ENCODE results near the gene RPS21.

The RPS21 gene

GRCh38 chr20:62353289-62354030 is 33.4 kb upstream of the RPS21 start:
- in situ Hi-C loops (cut with HindIII; ENCODE audit: low sequenced_read_pairs) = no loop called here

- in situ Hi-C loops (cut with HindIII; ENCODE audit: low sequenced_read_pairs) = no loop called here
Observed at GRCh38 chr20:62354031-62354808, 32.7 kb upstream of the RPS21 start.

GRCh38 chr20:62354811-62355341 is 32.0 kb upstream of the RPS21 start:
- in situ Hi-C loops (cut with HindIII; ENCODE audit: low sequenced_read_pairs) = no loop called here

GRCh38 chr20:62355516-62355877 is 31.4 kb upstream of the RPS21 start:
- in situ Hi-C loops (cut with HindIII; ENCODE audit: low sequenced_read_pairs) = no loop called here

- in situ Hi-C loops (cut with HindIII; ENCODE audit: low sequenced_read_pairs) = no loop called here
Observed at GRCh38 chr20:62355878-62356588, 30.9 kb upstream of the RPS21 start.

GRCh38 chr20:62356589-62357186 is 30.2 kb upstream of the RPS21 start:
- in situ Hi-C loops (cut with HindIII; ENCODE audit: low sequenced_read_pairs) = no loop called here

- in situ Hi-C loops (cut with HindIII; ENCODE audit: low sequenced_read_pairs) = no loop called here
Observed at GRCh38 chr20:62357187-62357667, 29.7 kb upstream of the RPS21 start.

- in situ Hi-C loops (cut with HindIII; ENCODE audit: low sequenced_read_pairs) = no loop called here
Observed at GRCh38 chr20:62357681-62358080, 29.2 kb upstream of the RPS21 start.

GRCh38 chr20:62358171-62359042 is 28.5 kb upstream of the RPS21 start:
- in situ Hi-C loops (cut with HindIII; ENCODE audit: low sequenced_read_pairs) = no loop called here

GRCh38 chr20:62359043-62359490 is 27.8 kb upstream of the RPS21 start:
- in situ Hi-C loops (cut with HindIII; ENCODE audit: low sequenced_read_pairs) = no loop called here

GRCh38 chr20:62359491-62360121 is 27.3 kb upstream of the RPS21 start:
- in situ Hi-C loops (cut with HindIII; ENCODE audit: low sequenced_read_pairs) = no loop called here

GRCh38 chr20:62360854-62361798 is 25.8 kb upstream of the RPS21 start:
- in situ Hi-C loops (cut with HindIII; ENCODE audit: low sequenced_read_pairs) = no loop called here

GRCh38 chr20:62361799-62362589 is 24.9 kb upstream of the RPS21 start:
- in situ Hi-C loops (cut with HindIII; ENCODE audit: low sequenced_read_pairs) = no loop called here

GRCh38 chr20:62362590-62362940 is 24.3 kb upstream of the RPS21 start:
- in situ Hi-C loops (cut with HindIII; ENCODE audit: low sequenced_read_pairs) = no loop called here

- in situ Hi-C loops (cut with HindIII; ENCODE audit: low sequenced_read_pairs) = no loop called here
Observed at GRCh38 chr20:62362991-62363919, 23.6 kb upstream of the RPS21 start.
